Measurements from ENCODE around the gene SUPT20HL1. TPM values are rescaled to one million over a fixed set of nuclear protein-coding genes. Genes with fewer than 3 reads are reported as not detected.

The SUPT20HL1 gene
- total RNA-seq, 2 experiments from 2014 or later: not detected

- Histone ChIP-seq H2AFZ (ENCODE audit: low read length) (no peak overlapping the region), H3K9me2 (ENCODE audit: insufficient read depth, low read length) (no peaks in the 10 kb centered on the region), H3K27ac (ENCODE audit: low read depth, low read length, poor library complexity, severe bottlenecking) (no peak overlapping the region), H3K79me2 (ENCODE audit: insufficient read depth, low read depth, low read length) (no peaks in the 10 kb centered on the region), H3K9me3 (ENCODE audit: low read length) (no peaks in the 10 kb centered on the region), H3K4me2 (ENCODE audit: low read length) (no peak overlapping the region), H3K36me3 (ENCODE audit: insufficient read depth, low read length) (no peaks in the 10 kb centered on the region), H4K20me1 (ENCODE audit: insufficient read depth, low read length) (no peaks in the 10 kb centered on the region), H3K4me1 (ENCODE audit: insufficient read depth, low read length, poor library complexity, severe bottlenecking) (no peaks in the 10 kb centered on the region), H3K4me3 (ENCODE audit: low read depth, low read length, poor library complexity, severe bottlenecking) (no peak overlapping the region)
- ChIA-PET CTCF (ENCODE audit: unreplicated experiment) (interaction anchor here (0.6 kb wide), 1 partner anchor 128 kb away, joined by 3 read pairs; no protein-coding TSS in a partner anchor), POLR2A (no interaction called here)
- intact Hi-C loops (cut with micrococcal nuclease; ENCODE audit: unreplicated experiment): loop anchor here (2.0 kb wide), 1 partner anchor 191 kb away; no protein-coding TSS in a partner anchor
- TF ChIP-seq EZH2phosphoT487 (IDR thresholded peaks at IDR 0.05; ENCODE audit: borderline replicate concordance, low read depth, low read length) (no peak), CTCF (conservative IDR thresholded peaks at IDR 0.05; ENCODE audit: low read length) (no peak)
- no peak for DNase-seq (ENCODE audit: low spot score)
- BruUV-seq (replicated peaks): no TSS peak
Measured at GRCh38 chrX:24369816-24370215, 9.4 kb downstream of the SUPT20HL1 start.

GRCh38 chrX:24371391-24371972 is 11.0 kb downstream of the SUPT20HL1 start:
- BruUV-seq (replicated peaks): no TSS peak
- DNase-seq (ENCODE audit: low spot score): peak; percentile 64
- no peaks in the 10 kb centered on the region for H3K79me2 ChIP-seq (ENCODE audit: insufficient read depth, low read depth, low read length)
- POLR2A ChIA-PET: no interaction called here
- intact Hi-C loops (cut with micrococcal nuclease; ENCODE audit: unreplicated experiment): loop anchor here (2.0 kb wide), 1 partner anchor 189 kb away; no protein-coding TSS in a partner anchor
- H3K4me2 ChIP-seq (ENCODE audit: low read length): no peak overlapping the region
- no peak overlapping the region for H2AFZ ChIP-seq (ENCODE audit: low read length)
- no peaks in the 10 kb centered on the region for H3K36me3 ChIP-seq (ENCODE audit: insufficient read depth, low read length)
- H3K4me1 ChIP-seq (ENCODE audit: insufficient read depth, low read length, poor library complexity, severe bottlenecking): no peaks in the 10 kb centered on the region
- no peak overlapping the region for H3K27ac ChIP-seq (ENCODE audit: low read depth, low read length, poor library complexity, severe bottlenecking)
- no peaks in the 10 kb centered on the region for H3K9me3 ChIP-seq (ENCODE audit: low read length)
- H4K20me1 ChIP-seq (ENCODE audit: insufficient read depth, low read length): no peaks in the 10 kb centered on the region
- H3K4me3 ChIP-seq (ENCODE audit: low read depth, low read length, poor library complexity, severe bottlenecking): no peak overlapping the region
- CTCF ChIA-PET (ENCODE audit: unreplicated experiment): no interaction called here
- TF ChIP-seq EZH2phosphoT487 (IDR thresholded peaks at IDR 0.05; ENCODE audit: borderline replicate concordance, low read depth, low read length) (no peak), CTCF (conservative IDR thresholded peaks at IDR 0.05; ENCODE audit: low read length) (peak; percentile 74)
- no peaks in the 10 kb centered on the region for H3K9me2 ChIP-seq (ENCODE audit: insufficient read depth, low read length)

- H3K79me2 ChIP-seq (ENCODE audit: insufficient read depth, low read depth, low read length): no peaks in the 10 kb centered on the region
- no peak overlapping the region for H3K4me2 ChIP-seq (ENCODE audit: low read length)
- no TSS peak for BruUV-seq (replicated peaks)
- no peak for DNase-seq (ENCODE audit: low spot score)
- no peaks in the 10 kb centered on the region for H4K20me1 ChIP-seq (ENCODE audit: insufficient read depth, low read length)
- no peak overlapping the region for H3K27ac ChIP-seq (ENCODE audit: low read depth, low read length, poor library complexity, severe bottlenecking)
- H3K36me3 ChIP-seq (ENCODE audit: insufficient read depth, low read length): no peaks in the 10 kb centered on the region
- H3K4me1 ChIP-seq (ENCODE audit: insufficient read depth, low read length, poor library complexity, severe bottlenecking): no peaks in the 10 kb centered on the region
- H3K9me3 ChIP-seq (ENCODE audit: low read length): no peaks in the 10 kb centered on the region
- H3K9me2 ChIP-seq (ENCODE audit: insufficient read depth, low read length): no peaks in the 10 kb centered on the region
- no peak overlapping the region for H2AFZ ChIP-seq (ENCODE audit: low read length)
- no peak for TF ChIP-seq EZH2phosphoT487 (IDR thresholded peaks at IDR 0.05; ENCODE audit: borderline replicate concordance, low read depth, low read length)
- no peak for TF ChIP-seq CTCF (conservative IDR thresholded peaks at IDR 0.05; ENCODE audit: low read length)
- intact Hi-C loops (cut with micrococcal nuclease; ENCODE audit: unreplicated experiment): no loop called here
- no peak overlapping the region for H3K4me3 ChIP-seq (ENCODE audit: low read depth, low read length, poor library complexity, severe bottlenecking)
- ChIA-PET POLR2A (no interaction called here), CTCF (ENCODE audit: unreplicated experiment) (no interaction called here)
Measured at GRCh38 chrX:24372021-24372763, 11.8 kb downstream of the SUPT20HL1 start.

All from OCI-LY7 (cell line).